ENCODE measurements around the gene FGF1. TPM values are rescaled to one million over a fixed set of nuclear protein-coding genes. Genes with fewer than 3 reads are reported as not detected.

FGF1 gene
- total RNA-seq, 4 donors from 2014 or later, result 0.38 to 5.4 (median 0.65) TPM

- intact Hi-C loops (cut with DNase I; ENCODE audit: low total_unique reads), result no loop called here
- 77 to 84% methylated on average over 6 of the region's 6 CpGs for WGBS, 2 donors
- DNase-seq (ENCODE audit: low spot score in 2 of 2), result peak in 1 of 2 donors; percentile 68
- TF ChIP-seq POLR2A (IDR thresholded peaks at IDR 0.05), result no peak
- H3K4me3 ChIP-seq (ENCODE audit: low read depth, poor library complexity, severe bottlenecking), result no peak overlapping the region
These were observed 75.5 kb downstream of the FGF1 start for GRCh38 chr5:142610176-142611001.

- DNase-seq (ENCODE audit: low spot score in 2 of 2), result no peak
- no peak for TF ChIP-seq CTCF (IDR thresholded peaks at IDR 0.05)
- no peak for TF ChIP-seq POLR2A (IDR thresholded peaks at IDR 0.05)
- intact Hi-C loops (cut with DNase I; ENCODE audit: low total_unique reads), result no loop called here
- no peak overlapping the region for H3K4me3 ChIP-seq (ENCODE audit: low read depth, poor library complexity, severe bottlenecking)
- WGBS, 2 donors, result 55 to 58% methylated on average over 6 of the region's 6 CpGs
These were observed 76.7 kb downstream of the FGF1 start for GRCh38 chr5:142609142-142609541.

- no peak for DNase-seq (ENCODE audit: low spot score in 2 of 2)
- 89 to 90% methylated on average over 7 of the region's 7 CpGs for WGBS, 2 donors
These were observed 77.8 kb downstream of the FGF1 start for GRCh38 chr5:142608081-142608480.

GRCh38 chr5:142605611-142606010, 80.3 kb downstream of the FGF1 start:
- no peak overlapping the region for H3K4me3 ChIP-seq (ENCODE audit: low read depth, poor library complexity, severe bottlenecking)
- intact Hi-C loops (cut with DNase I; ENCODE audit: low total_unique reads), result no loop called here
- WGBS, 2 donors, result 72 to 87% methylated on average over 5 of the region's 5 CpGs
- TF ChIP-seq POLR2A (IDR thresholded peaks at IDR 0.05) (no peak), CTCF (IDR thresholded peaks at IDR 0.05) (no peak)
- DNase-seq (ENCODE audit: low spot score in 2 of 2), result no peak

More at GRCh38 chr5:142608081-142608480, 77.8 kb downstream of the FGF1 start:
- TF ChIP-seq CTCF (IDR thresholded peaks at IDR 0.05) (no peak), POLR2A (IDR thresholded peaks at IDR 0.05) (no peak)
- no peak overlapping the region for H3K4me3 ChIP-seq (ENCODE audit: low read depth, poor library complexity, severe bottlenecking)
- intact Hi-C loops (cut with DNase I; ENCODE audit: low total_unique reads), result no loop called here

GRCh38 chr5:142602720-142603245, 83.1 kb downstream of the FGF1 start:
- no peak overlapping the region for H3K4me3 ChIP-seq (ENCODE audit: low read depth, poor library complexity, severe bottlenecking)
- WGBS, 2 donors, result 73 to 83% methylated on average over 4 of the region's 4 CpGs
- TF ChIP-seq CTCF (IDR thresholded peaks at IDR 0.05), result no peak
- no peak for TF ChIP-seq POLR2A (IDR thresholded peaks at IDR 0.05)
- intact Hi-C loops (cut with DNase I; ENCODE audit: low total_unique reads), result no loop called here
- no peak for DNase-seq (ENCODE audit: low spot score in 2 of 2)

- TF ChIP-seq CTCF (IDR thresholded peaks at IDR 0.05), result no peak
- no peak for TF ChIP-seq POLR2A (IDR thresholded peaks at IDR 0.05)
- H3K4me3 ChIP-seq (ENCODE audit: low read depth, poor library complexity, severe bottlenecking), result no peak overlapping the region
- intact Hi-C loops (cut with DNase I; ENCODE audit: low total_unique reads), result no loop called here
- 87 to 94% methylated on average over 3 of the region's 3 CpGs for WGBS, 2 donors
- no peak for DNase-seq (ENCODE audit: low spot score in 2 of 2)
These were observed 84.5 kb downstream of the FGF1 start for GRCh38 chr5:142601432-142601831.
